ENCODE measurements around the gene PTPRR.

The PTPRR gene

GRCh38 chr12:70852416-70853150 lies 68.0 kb downstream of the PTPRR start:
- TF ChIP-seq, protein P1, sequence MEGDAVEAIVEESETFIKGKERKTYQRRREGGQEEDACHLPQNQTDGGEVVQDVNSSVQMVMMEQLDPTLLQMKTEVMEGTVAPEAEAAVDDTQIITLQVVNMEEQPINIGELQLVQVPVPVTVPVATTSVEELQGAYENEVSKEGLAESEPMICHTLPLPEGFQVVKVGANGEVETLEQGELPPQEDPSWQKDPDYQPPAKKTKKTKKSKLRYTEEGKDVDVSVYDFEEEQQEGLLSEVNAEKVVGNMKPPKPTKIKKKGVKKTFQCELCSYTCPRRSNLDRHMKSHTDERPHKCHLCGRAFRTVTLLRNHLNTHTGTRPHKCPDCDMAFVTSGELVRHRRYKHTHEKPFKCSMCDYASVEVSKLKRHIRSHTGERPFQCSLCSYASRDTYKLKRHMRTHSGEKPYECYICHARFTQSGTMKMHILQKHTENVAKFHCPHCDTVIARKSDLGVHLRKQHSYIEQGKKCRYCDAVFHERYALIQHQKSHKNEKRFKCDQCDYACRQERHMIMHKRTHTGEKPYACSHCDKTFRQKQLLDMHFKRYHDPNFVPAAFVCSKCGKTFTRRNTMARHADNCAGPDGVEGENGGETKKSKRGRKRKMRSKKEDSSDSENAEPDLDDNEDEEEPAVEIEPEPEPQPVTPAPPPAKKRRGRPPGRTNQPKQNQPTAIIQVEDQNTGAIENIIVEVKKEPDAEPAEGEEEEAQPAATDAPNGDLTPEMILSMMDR (conservative IDR thresholded peaks at IDR 0.05): no peak
- H3K27ac ChIP-seq: no peak overlapping the region

DNA sequence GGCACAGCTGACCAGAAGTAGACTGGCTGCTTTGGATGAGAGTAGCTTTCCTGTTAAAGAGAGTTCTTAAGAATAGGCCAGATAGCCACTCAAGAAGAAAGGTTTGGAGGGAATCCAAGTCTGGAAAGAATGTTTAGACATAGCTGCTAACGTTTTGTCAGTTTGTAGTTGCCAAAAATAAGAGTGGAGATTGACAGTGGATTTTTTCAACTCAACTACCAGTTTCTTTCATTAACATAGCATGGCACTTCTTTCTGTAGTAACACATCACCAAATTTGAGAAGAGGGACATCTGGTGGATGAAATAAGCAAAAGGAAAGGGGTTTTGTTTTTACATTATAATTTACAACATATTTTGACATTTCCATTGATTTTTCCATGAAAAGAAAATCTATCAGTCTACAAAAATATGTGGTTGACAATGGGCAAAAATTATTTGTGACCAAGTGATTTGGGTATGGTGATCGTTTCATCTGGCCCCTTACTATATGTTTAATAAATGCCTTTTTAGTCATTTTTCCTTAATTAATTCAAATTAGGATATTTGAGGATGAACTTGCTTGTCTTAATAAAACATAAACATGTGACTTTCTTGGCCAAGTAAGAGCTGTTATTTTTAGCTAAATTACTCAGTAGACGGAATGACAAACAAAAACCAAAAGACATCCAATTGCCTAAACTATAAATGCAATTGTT lies 71.1 kb downstream of the PTPRR start:
- H3K27ac ChIP-seq: no peak overlapping the region
- TF ChIP-seq, protein P1 (conservative IDR thresholded peaks at IDR 0.05): peak; percentile 83

GRCh38 chr12:70847871-70848270 lies 72.7 kb downstream of the PTPRR start:
- TF ChIP-seq, protein P1 (conservative IDR thresholded peaks at IDR 0.05): no peak
- no peak overlapping the region for H3K27ac ChIP-seq

- H3K27ac ChIP-seq: no peak overlapping the region
Observed at GRCh38 chr12:70845268-70845667, 75.3 kb downstream of the PTPRR start.

GRCh38 chr12:70843363-70843762 lies 77.2 kb downstream of the PTPRR start:
- H3K27ac ChIP-seq: no peak overlapping the region
- TF ChIP-seq, protein P1 (conservative IDR thresholded peaks at IDR 0.05): no peak

More at GRCh38 chr12:70845268-70845667, 75.3 kb downstream of the PTPRR start:
- TF ChIP-seq, protein P1 (conservative IDR thresholded peaks at IDR 0.05): no peak

DNA sequence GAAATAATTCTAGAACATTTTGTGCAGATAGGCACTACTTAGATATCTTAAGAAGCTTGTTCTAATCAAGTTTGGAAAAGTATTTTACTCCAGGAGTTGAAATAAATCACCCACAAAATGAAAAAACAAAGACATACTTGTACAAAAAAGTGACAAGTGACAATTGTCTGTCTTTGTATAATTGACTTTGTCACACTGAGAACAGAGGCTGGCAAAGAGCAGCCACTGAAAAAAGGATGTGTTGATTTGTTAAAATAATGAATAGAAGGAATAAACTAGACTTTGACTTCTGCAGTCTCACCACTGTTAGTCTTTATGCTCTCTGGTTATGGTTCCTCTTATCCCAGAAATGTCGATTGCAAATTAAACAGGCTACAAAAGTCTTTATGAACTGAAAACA lies 77.6 kb downstream of the PTPRR start:
- H3K27ac ChIP-seq: no peak overlapping the region
- TF ChIP-seq, protein P1 (conservative IDR thresholded peaks at IDR 0.05): no peak

GRCh38 chr12:70842136-70842535 lies 78.4 kb downstream of the PTPRR start:
- H3K27ac ChIP-seq: no peak overlapping the region

More at GRCh38 chr12:70842136-70842535, 78.4 kb downstream of the PTPRR start:
- TF ChIP-seq, protein P1 (conservative IDR thresholded peaks at IDR 0.05): no peak
